Astrocyte of the cerebellum (primary cell): ENCODE data around the gene CCR2.
"Not testable (repeated sequence)": the region's sequence is repeated elsewhere in the genome, so short reads cannot be mapped to it uniquely, and the experiment has no call there.

Experiments used
- DNase-seq: peaks from one replicate; pipeline ENCODE4 v3.0.0-alpha.2; 2011; ENCODE audit warnings: low read depth
- H3K4me3 ChIP-seq: 2 replicates; pipeline ENCODE4 v1.5.1; 2011; ENCODE audit warnings: mild to moderate bottlenecking, low read depth, low read length, moderate library complexity
- CTCF ChIP-seq: IDR thresholded peaks from 2 replicates; pipeline ENCODE4 v1.5.1; 2012; ENCODE audit warnings: low read length, low read depth, moderate library complexity, mild to moderate bottlenecking; ENCODE audit errors: missing control alignments
- in situ Hi-C: cut with HindIII; loops from 2 replicates; pipeline ENCODE4 v1.10.0; 2017; ENCODE audit warnings: low sequenced_read_pairs

CCR2 gene

GRCh38 chr3:46399557-46399956 lies 45.6 kb downstream of the CCR2 start:
- no peak overlapping the region for H3K4me3 ChIP-seq
- in situ Hi-C loops, result no loop called here
- no peak for DNase-seq
- TF ChIP-seq CTCF, result no peak

- TF ChIP-seq CTCF, result no peak
- in situ Hi-C loops, result loop anchor here (5.0 kb wide), 1 partner anchor 33 kb away; no protein-coding TSS in a partner anchor
- H3K4me3 ChIP-seq, result no peak overlapping the region
- DNase-seq, result no peak
Observed at GRCh38 chr3:46400000-46400734, 46.3 kb downstream of the CCR2 start.

GRCh38 chr3:46400846-46401245 lies 46.9 kb downstream of the CCR2 start:
- in situ Hi-C loops, result loop anchor here (5.0 kb wide), 1 partner anchor 34 kb away; no protein-coding TSS in a partner anchor
- no peak for DNase-seq
- no peak for TF ChIP-seq CTCF
- H3K4me3 ChIP-seq, result no peak overlapping the region

GRCh38 chr3:46401579-46401978 lies 47.7 kb downstream of the CCR2 start:
- no peak for TF ChIP-seq CTCF
- in situ Hi-C loops, result loop anchor here (5.0 kb wide), 1 partner anchor 34 kb away; no protein-coding TSS in a partner anchor
- DNase-seq, result no peak
- no peak overlapping the region for H3K4me3 ChIP-seq

GRCh38 chr3:46402902-46403301 lies 49.0 kb downstream of the CCR2 start:
- DNase-seq, result not testable (repeated sequence)
- in situ Hi-C loops, result loop anchor here (5.0 kb wide), 1 partner anchor 36 kb away; no protein-coding TSS in a partner anchor

GRCh38 chr3:46405301-46406019 lies 51.5 kb downstream of the CCR2 start:
- no peak for DNase-seq
- no peak overlapping the region for H3K4me3 ChIP-seq
- in situ Hi-C loops, result no loop called here
- no peak for TF ChIP-seq CTCF

More at GRCh38 chr3:46402902-46403301, 49.0 kb downstream of the CCR2 start:
- not testable (repeated sequence) for H3K4me3 ChIP-seq

GRCh38 chr3:46406443-46406787 lies 52.5 kb downstream of the CCR2 start:
- no peak overlapping the region for H3K4me3 ChIP-seq
- no peak for DNase-seq
- in situ Hi-C loops, result no loop called here
- TF ChIP-seq CTCF, result no peak
